Prostate gland (tissue), 2 donors: ENCODE measurements around the gene EDNRA. TPM values are rescaled to one million over a fixed set of nuclear protein-coding genes. Genes with fewer than 3 reads are reported as not detected.
A peak's percentile ranks its signal among the peaks of the same experiment; 100 is the strongest.
"Not testable (repeated sequence)": the region's sequence is repeated elsewhere in the genome, so short reads cannot be mapped to it uniquely, and the experiment has no call there.

ENCODE experiments used
- DNase-seq: peaks from one replicate; pipeline ENCODE4 v3.0.0-alpha.2; 2019; ENCODE audit warnings: low spot score
- H3K27ac ChIP-seq, 2 donors: fragments of 200-600 bp; sonication (generic); 2 replicates each; pipeline ENCODE4 v1.5.1; 2017 to 2019
- H3K27me3 ChIP-seq: fragments of 200-600 bp; sonication (generic); replicated peaks from 2 replicates; pipeline ENCODE4 v1.5.1; 2019; ENCODE audit not compliant: insufficient read depth
- H3K36me3 ChIP-seq, 2 donors: fragments of 200-600 bp; sonication (generic); 1 replicate in 1 of 2; 2 replicates in 1 of 2; pipeline versions ENCODE4 v1.5.1 to v1.8.1; 2017 to 2019
- H3K4me1 ChIP-seq: fragments of 200-600 bp; sonication (generic); replicated peaks from 2 replicates; pipeline ENCODE4 v1.5.1; 2019
- H3K4me3 ChIP-seq, 2 donors: fragments of 200-600 bp; sonication (generic); 2 replicates each; pipeline ENCODE4 v1.5.1; 2017 to 2019
- H3K9me3 ChIP-seq: fragments of 200-600 bp; sonication (generic); 2 replicates; pipeline ENCODE4 v1.5.1; 2017
- POLR2A ChIP-seq: fragments of 450-650 bp; IDR thresholded peaks from one replicate; pipeline ENCODE4 v1.6.1; 2016; ENCODE audit warnings: antibody characterized with exemption, mild to moderate bottlenecking
- POLR2AphosphoS5 ChIP-seq: sonication (generic); formaldehyde crosslinking; IDR thresholded peaks from one replicate; pipeline ENCODE4 v1.6.1; 2017; ENCODE audit warnings: antibody characterized with exemption
- WGBS: methylation state at CpG from one replicate; pipeline ENCODE4 v1.1.5; 2018; 5-methylcytosine and 5-hydroxymethylcytosine counted together
- intact Hi-C: fragments of 100-400 bp; cut with DNase I; formaldehyde crosslinking; loops from one replicate; pipeline ENCODE4 v1.14.2; 2022
- total RNA-seq, 2 donors: library from RNA; depleted of rRNA; stranded (reverse); fragments of >200 nt; gene quantifications; one replicate each; pipeline ENCODE4 v1.1.0, GENCODE V29; 2016
- TF ChIP-seq, protein P1 (sequence below), 4 experiments: fragments of 200-600 bp in 2 of 4; fragments of 450-650 bp in 2 of 4; sonication (generic) in 2 of 4; IDR thresholded peaks; 1 replicate in 3 of 4; 2 replicates in 1 of 4; pipeline ENCODE4 v1.5.1; 2016 to 2019; ENCODE audit warnings: antibody characterized with exemption in 4 of 4, mild to moderate bottlenecking in 2 of 4, moderate library complexity in 2 of 4

The EDNRA gene
- total RNA-seq, result 10 to 100 TPM; 17.8 to 27.3 TPM

DNA sequence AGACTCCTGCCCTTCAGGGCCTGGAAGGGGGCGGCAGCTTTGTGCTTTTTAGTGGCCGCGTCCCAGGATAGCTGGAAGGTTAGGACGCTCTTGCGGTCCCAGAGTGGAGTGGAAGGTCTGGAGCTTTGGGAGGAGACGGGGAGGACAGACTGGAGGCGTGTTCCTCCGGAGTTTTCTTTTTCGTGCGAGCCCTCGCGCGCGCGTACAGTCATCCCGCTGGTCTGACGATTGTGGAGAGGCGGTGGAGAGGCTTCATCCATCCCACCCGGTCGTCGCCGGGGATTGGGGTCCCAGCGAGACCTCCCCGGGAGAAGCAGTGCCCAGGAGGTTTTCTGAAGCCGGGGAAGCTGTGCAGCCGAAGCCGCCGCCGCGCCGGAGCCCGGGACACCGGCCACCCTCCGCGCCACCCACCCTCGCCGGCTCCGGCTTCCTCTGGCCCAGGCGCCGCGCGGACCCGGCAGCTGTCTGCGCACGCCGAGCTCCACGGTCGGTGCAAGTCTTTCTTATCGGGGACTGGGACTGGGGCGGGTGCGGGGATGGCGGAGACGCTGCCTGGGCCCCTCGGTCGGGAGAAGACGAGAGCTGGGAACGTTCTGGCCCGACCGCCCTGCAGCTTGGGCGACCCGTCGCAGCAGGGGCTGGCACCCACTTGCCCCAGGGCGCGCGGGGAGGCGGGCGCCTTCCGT is at the start of gene EDNRA:
Gene EDNRA, plus strand, starts transcription at position 207 of the 686 bp plus-strand sequence. CDS start 4,585 bp downstream, outside the sequence.
- no peaks in the 10 kb centered on the region for H3K36me3 ChIP-seq
- no peaks in the 10 kb centered on the region for H3K9me3 ChIP-seq
- intact Hi-C loops, result loop anchor here (5.0 to 10.0 kb wide), 2 partner anchors 36 to 326 kb away; no protein-coding TSS in a partner anchor
- TF ChIP-seq, protein P1, sequence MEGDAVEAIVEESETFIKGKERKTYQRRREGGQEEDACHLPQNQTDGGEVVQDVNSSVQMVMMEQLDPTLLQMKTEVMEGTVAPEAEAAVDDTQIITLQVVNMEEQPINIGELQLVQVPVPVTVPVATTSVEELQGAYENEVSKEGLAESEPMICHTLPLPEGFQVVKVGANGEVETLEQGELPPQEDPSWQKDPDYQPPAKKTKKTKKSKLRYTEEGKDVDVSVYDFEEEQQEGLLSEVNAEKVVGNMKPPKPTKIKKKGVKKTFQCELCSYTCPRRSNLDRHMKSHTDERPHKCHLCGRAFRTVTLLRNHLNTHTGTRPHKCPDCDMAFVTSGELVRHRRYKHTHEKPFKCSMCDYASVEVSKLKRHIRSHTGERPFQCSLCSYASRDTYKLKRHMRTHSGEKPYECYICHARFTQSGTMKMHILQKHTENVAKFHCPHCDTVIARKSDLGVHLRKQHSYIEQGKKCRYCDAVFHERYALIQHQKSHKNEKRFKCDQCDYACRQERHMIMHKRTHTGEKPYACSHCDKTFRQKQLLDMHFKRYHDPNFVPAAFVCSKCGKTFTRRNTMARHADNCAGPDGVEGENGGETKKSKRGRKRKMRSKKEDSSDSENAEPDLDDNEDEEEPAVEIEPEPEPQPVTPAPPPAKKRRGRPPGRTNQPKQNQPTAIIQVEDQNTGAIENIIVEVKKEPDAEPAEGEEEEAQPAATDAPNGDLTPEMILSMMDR (IDR thresholded peaks at IDR 0.05), result no peak
- TF ChIP-seq POLR2A (no peak), POLR2AphosphoS5 (no peak)
- no peaks in the 10 kb centered on the region for H3K4me1 ChIP-seq
- H3K4me3 ChIP-seq, result peak within 1 kb of the TSS; percentile 38 to 39
- no peak for DNase-seq
- no peaks in the 10 kb centered on the region for H3K27me3 ChIP-seq
- WGBS, result 1% methylated on average over 56 of the region's 68 CpGs
- H3K27ac ChIP-seq, result peak within 1 kb of the TSS; percentile 74 to 76

DNA sequence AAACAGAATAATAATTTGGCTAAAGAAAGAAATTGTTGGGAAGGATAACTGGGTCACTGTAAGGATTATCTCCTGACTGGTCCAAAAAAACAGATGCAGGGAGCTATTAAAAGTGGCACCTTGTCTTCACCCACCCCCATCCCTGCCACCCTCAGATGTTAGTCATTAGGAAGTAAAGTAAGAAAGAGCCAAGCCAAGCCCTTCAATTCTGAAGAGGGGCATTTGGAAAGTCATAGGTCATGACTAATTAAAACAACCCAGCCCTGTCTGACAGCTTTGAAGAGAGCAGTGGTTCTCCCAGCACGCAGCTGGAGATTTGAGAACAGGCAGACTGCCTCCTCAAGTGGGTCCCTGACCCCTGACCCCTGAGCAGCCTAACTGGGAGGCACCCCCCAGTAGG is 46.5 kb upstream of the EDNRA start:
- not testable (repeated sequence) for DNase-seq

DNA sequence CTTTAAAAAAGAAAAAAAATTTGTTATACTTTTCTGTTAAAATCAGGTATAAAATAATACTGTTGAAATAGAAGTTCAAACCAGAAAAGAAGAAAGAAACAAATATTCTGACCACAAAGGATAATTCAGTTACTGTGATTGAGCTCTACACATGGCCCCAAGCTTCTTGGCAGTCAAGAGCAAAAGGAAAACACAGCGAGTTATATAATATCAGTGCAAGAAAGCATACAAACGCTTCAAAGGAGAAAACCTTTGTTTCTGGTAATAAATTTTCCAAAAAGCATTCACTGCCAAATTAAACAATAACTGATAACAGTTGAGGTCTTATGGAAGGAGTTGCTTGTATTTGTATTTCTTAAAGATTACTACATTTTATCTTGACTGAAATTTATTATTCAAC is 40.5 kb upstream of the EDNRA start:
- 31% methylated on average over 2 of the region's 2 CpGs for WGBS
- no peak for TF ChIP-seq POLR2A
- Histone ChIP-seq H3K9me3 (no peaks in the 10 kb centered on the region), H3K4me3 (no peak overlapping the region), H3K4me1 (no peaks in the 10 kb centered on the region), H3K36me3 (no peaks in the 10 kb centered on the region), H3K27ac (no peak overlapping the region), H3K27me3 (no peaks in the 10 kb centered on the region)
- DNase-seq, result no peak
- intact Hi-C loops, result no loop called here

More for the DNA sequence above, 46.5 kb upstream of the EDNRA start:
- H3K9me3 ChIP-seq, intact Hi-C loops, H3K27ac ChIP-seq, H3K27me3 ChIP-seq, H3K4me1 ChIP-seq, H3K4me3 ChIP-seq, H3K36me3 ChIP-seq: not testable (repeated sequence)
- 92% methylated on average over 1 of the region's 1 CpG for WGBS

DNA sequence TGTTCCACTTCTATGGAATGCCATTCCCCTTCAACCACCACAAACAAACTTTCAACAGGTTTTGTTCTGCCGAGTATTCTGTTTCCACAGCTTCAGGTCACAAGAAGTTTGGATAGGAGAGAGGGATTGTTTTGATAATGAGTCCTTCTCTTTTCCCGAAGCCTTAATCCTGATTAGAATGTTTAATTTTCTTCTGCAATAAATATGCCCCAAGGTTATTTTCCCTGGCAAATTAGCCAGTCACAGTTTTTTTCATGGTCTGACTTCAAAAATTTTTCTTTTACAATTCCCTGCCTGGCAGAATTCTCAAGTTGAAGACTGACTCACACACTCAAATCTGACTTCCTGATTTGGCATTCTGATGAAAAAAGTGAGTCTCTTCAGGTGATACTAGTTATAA is 33.1 kb upstream of the EDNRA start:
- WGBS, result 15% methylated on average over 2 of the region's 2 CpGs
- TF ChIP-seq, protein P1 (IDR thresholded peaks at IDR 0.05), result no peak
- no peak for TF ChIP-seq POLR2A
- TF ChIP-seq POLR2AphosphoS5, result no peak
- no peak for DNase-seq
- no peaks in the 10 kb centered on the region for H3K36me3 ChIP-seq
- no peak overlapping the region for H3K27ac ChIP-seq
- no peaks in the 10 kb centered on the region for H3K27me3 ChIP-seq
- no peaks in the 10 kb centered on the region for H3K4me1 ChIP-seq
- intact Hi-C loops, result no loop called here
- no peaks in the 10 kb centered on the region for H3K9me3 ChIP-seq
- no peak overlapping the region for H3K4me3 ChIP-seq

DNA sequence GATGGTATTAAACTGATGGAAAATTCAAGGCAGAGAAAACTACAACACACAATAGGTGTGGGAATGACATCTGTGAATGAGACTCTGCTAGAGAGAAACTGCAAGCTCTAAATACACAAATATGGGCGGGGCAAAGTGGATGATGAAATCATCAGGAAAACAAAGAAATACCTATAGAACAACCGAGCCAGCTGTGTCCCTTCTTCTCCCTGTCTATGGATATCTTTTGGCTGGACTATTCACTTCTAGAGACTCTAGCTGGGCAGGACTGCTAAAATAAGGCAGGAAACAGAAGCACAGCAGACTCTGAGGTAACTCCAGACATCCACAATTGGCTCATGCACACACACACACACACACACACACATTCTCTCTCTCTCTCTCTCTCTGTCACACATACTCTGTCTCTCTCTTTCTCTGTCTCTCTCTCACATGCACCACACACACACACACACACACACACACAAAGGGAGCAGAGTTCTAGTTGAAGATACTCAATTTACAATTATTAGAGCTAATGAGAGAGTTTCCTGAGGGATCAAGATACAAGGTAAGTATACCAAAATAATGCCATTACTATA is 27.2 kb upstream of the EDNRA start:
- TF ChIP-seq, protein P1 (IDR thresholded peaks at IDR 0.05), result no peak
- TF ChIP-seq POLR2AphosphoS5 (no peak), POLR2A (no peak)
- 45% methylated on average over 2 of the region's 2 CpGs for WGBS
- Histone ChIP-seq H3K4me3 (no peak overlapping the region), H3K27ac (no peak overlapping the region), H3K9me3 (no peaks in the 10 kb centered on the region), H3K4me1 (no peaks in the 10 kb centered on the region), H3K27me3 (no peaks in the 10 kb centered on the region), H3K36me3 (no peaks in the 10 kb centered on the region)
- no peak for DNase-seq
- intact Hi-C loops, result no loop called here

DNA sequence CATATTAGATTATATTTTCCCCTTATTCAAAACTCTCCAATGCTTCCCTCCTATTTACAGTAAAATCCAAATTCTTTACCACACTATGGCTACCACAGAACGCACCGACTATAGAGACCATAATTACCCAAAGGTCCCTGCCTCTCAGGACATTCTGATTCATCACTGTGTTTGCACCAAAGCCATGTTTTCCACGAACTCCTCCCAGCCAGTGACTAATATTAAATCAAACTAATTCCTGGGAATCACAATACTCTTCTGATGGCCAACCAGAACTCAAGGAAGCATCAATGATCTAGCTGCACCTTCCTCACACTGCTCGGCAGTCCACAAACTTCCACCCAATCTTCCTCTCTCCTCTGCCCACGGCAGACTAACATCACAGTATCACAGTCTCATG is 24.2 kb upstream of the EDNRA start:
- Histone ChIP-seq H3K4me1 (no peaks in the 10 kb centered on the region), H3K27ac (no peak overlapping the region), H3K9me3 (no peaks in the 10 kb centered on the region), H3K36me3 (no peaks in the 10 kb centered on the region), H3K27me3 (no peaks in the 10 kb centered on the region), H3K4me3 (no peak overlapping the region)
- intact Hi-C loops, result no loop called here
- no peak for DNase-seq
- WGBS, result 92% methylated on average over 5 of the region's 5 CpGs
- TF ChIP-seq, protein P1 (IDR thresholded peaks at IDR 0.05), result no peak
- TF ChIP-seq POLR2AphosphoS5 (no peak), POLR2A (no peak)
